ENCODE data around the gene EFCAB3.
"Not testable (repeated sequence)": the region's sequence is repeated elsewhere in the genome, so short reads cannot be mapped to it uniquely, and the experiment has no call there.

The EFCAB3 gene

DNA sequence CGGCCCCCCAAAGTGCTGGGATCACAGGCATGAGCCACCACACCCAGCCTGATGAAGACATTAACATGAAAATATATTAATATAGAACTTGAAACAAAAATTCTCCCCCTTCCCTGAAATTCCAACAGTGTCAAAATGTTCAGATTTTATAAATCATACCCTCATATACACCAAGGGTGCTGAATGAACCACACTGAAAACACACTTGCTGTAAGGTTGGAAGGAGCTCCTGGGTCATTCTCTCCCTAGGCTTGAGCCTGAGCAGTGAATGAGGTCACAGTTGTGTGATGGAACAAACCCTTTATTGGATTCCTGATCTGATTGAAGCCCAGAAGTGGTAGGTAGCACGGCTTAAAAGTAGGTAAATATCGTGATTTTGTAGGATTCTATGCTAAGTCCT, at the start of gene EFCAB3:
TSS of gene EFCAB3 (plus strand) at position 301 of the 400 bp plus-strand sequence. CDS start 2,427 bp downstream, outside the sequence.
- DNase-seq = no peak
- no peak for ATAC-seq

DNA sequence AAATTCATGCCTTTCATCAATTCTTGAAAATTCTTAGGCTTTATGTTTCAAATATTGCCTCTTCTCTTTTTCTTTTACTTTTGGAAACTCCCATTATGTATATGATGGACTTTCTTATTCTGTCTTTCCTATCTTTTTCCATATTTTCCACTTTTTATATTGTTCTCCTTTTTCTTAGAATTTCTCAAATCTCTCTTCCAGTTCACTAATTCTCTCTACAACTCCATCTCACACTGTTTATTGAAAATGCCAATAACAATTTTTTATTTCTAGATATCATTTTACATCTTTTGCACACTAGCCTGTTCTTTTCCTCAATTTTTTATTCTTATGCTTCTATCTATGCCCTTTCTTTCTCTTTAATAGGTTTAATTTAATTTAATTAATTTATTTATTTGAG, 43.8 kb upstream of the EFCAB3 start:
- ATAC-seq = no peak
- DNase-seq = no peak

DNA sequence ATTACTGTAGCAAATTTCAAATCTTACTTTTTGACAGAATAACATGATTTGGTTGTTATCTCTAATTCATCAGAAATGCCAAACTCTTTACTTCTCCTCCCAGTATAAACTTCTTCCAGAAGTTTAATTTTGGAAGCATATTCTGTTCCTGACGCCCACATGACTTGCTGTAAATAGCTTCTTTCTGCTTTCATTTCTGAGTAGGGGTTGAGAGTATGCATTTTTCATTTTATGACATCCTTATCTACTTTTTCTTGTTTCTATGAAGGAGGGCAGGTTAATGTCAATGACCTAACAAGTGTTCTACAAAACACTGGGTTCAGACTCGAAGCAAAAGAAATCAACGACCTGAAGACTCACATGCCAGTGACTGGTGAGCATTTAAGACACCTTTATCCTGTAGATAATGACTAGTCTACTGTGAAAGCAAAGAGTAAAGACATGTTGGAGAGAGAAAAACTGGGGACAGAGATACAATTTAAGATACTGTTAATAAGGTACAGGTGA, 36.5 kb upstream of the EFCAB3 start:
- DNase-seq (no peak), ATAC-seq (no peak)

DNA sequence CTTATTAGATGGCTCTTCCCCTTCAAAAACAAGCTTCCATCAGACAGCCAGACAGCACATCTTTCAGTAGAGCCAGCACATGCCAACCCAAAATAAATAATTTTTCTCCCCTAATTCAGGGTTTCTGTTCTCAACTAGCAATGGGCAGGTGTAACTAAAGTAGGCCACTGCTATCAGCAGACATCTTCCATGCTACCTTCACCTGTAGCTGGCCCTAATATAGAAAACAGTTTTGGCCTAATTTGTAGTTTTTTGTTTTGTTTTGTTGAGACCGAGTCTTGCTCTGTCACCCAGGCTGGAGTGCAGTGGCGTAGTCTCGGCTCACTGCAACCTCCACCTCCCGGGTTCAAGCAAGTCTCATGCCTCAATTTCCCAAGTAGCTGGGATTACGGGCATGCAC, 29.2 kb upstream of the EFCAB3 start:
- ATAC-seq (no peak), DNase-seq (no peak)

DNA sequence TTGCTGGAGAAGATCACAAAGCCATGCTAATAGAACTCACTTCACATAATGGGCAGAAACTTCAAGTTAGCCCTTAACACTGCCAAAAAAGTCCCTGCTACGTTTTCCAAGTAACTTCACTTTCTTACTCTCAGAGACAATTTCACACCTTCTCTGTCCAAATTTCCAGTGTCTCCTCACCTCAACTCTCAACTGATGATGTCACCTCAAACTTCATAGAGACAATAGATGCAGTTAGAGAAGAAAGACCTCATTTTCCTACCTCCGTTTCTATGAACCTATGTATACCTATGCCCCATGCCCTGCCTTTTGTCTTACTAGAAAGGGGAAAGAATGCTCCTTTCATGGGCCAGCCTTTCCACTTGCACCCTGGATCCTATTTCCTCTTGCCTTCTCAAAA, 14.2 kb upstream of the EFCAB3 start:
- ATAC-seq (no peak), DNase-seq (no peak)

DNA sequence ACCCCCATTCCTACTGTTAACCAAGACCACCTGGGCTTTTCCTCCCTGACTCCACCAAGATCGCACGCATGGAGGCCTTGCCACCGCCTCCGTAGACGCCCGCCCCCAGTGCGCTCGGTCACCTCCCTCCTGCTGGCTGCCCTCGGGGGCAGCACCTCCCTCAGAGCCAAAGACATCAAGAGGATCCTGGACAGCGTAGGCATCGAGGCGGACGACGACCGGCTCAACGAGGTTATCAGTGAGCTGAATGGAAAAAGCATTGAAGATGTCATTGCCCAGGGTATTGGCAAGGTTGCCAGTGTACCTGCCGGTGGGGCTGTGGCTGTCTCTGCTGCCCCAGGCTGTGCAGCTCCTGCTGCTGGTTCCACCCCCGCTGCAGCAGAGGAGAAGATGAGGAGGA, 1.2 kb downstream of the EFCAB3 start:
- no peak for ATAC-seq
- DNase-seq = no peak

DNA sequence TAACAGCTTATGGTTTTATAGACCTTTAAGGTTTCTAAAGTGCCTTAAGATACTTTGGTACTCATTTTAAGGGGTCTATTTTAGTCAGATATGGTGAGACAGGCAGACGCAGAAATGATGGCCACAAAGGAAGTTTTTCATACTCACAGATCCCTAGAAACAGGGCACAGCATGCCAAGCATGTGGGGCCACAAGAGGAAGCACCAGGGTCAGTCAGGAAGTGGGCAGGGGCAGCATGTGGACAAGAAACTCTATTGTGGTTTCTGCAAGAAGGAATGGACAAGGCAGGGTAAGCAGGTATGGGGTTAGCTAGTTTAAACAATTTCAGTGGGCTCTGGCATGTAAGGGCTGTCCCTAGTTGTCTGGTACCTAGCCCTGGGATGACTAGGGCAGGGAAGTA, 8.5 kb downstream of the EFCAB3 start:
- no peak for DNase-seq
- ATAC-seq = no peak

DNA sequence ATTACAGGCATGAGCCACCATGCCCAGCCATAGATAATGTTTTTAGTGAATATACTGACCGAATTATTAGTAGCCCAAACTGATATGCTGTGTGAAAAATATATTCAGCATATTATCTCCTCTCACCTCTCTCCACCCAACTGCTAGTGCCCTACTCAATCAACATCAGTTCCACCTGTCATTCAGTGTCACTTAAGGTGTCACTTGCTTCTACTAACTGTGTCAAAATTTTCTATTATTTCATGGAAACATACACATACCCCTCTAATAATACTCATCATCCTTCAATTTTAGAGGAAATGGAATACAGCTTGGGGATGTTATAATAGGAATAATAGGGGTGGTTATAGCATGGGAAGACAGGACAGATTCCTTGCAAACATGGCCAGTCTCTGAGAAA, 12.6 kb downstream of the EFCAB3 start:
- ATAC-seq (no peak), DNase-seq (no peak)

DNA sequence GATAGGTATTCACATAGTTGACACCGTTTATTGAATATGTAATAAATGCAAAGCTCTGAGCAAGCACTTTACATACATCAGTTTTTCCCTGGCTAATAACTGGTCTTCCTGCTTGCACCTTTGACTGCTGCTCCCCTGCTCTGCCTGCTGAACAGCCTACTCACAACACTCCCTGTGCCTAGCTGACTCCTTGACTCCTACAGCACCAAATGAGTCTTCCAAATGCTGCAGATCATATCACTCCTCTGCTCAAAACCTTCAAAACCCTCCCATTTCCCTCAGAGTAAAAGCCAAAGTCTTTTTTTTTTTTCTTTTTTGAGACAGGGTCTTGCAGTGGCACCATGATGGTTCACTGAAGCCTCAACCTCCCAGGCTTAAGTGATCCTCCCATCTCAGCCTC, 18.5 kb downstream of the EFCAB3 start:
- ATAC-seq (no peak), DNase-seq (no peak)

DNA sequence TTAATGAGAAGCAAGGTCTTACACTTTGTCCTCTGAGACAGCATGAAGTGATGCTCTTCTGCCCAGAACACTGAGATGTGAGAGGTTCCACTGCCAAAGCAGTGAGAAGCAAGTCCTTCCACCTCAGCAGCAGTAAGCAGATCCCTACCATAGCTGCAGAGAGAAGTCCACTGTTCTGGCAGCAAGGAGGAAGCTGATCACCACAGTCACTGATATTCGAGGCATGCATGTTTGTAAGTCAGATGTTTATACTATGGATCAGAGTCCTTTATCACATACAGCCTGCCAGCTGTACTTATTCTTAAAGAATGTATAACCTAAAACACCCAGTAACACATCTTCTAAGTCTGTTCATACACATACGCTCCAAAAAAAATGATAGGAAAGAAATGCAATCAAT, 25.1 kb downstream of the EFCAB3 start:
- ATAC-seq (no peak), DNase-seq (no peak)

DNA sequence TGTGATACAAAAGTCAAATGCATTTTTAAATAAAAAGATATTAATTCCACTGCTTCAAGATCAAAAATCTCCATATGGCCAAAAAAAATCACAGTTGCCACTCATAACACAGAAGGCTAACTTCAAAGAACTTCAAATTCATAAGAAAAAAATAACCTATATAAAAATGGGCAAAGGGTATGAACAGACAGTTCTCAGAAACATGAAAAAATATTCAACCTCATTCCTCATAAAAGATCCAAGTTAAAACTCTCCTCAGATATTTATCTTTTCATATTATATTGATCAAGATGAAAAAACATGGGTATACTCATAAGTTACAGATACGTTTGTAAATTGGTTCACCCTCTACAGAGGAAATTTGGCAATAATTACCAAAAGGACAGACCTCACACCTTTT, 32.7 kb downstream of the EFCAB3 start:
- ATAC-seq, DNase-seq: not testable (repeated sequence)

DNA sequence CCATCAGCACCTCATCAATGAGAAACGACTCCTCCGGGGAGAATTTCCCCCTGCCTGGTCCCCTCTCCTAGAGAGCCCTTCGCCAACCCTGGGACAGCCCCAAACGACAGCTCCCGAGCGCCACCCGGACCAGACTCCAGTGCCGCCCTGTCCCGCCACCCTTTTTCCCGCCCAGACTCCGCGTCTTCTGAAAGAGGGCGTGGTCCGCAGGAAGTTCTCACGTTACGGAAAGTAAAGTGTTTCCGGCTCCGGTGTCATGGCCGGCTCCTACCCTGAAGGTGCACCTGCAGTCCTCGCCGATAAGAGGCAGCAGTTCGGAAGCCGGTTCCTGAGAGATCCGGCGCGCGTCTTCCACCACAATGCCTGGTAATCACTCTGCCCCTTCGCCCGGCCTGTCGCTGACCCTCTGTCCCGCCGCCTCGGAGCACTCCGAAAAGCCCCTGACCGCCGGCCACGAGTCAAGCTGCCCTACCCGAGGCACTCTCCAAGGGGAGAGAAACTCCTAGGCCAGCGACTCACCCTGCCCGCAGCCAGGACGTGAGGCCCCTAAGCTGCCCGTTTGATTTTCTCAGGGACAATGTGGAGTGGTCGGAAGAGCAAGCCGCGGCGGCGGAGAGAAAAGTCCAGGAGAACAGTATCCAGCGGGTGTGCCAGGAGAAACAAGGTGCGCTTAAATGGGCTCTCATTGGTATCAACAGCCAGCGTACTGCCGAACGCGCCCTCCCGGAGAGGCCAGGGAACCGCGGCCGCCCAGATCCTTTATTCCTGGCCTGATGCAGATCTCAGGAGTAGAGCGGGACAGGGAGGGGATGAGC, 43.5 kb downstream of the EFCAB3 start, which contains the start of gene METTL2A:
TSS of gene METTL2A (plus strand) at position 251 of the 815 bp plus-strand sequence. CDS start at position 257, 6 bp downstream.
- peak; percentile 88 for DNase-seq
- peak; percentile 97 for ATAC-seq

DNA sequence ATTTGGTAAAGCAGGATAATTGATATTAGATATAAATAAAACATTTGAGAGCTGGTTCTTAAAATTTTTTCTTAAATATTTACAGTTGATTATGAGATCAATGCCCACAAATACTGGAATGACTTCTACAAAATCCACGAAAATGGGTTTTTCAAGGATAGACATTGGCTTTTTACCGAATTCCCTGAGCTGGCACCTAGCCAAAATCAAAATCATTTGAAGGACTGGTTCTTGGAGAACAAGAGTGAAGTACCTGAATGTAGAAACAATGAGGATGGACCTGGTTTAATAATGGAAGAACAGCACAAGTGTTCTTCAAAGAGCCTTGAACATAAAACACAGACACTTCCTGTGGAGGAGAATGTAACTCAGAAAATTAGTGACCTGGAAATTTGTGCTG, 45.9 kb downstream of the EFCAB3 start:
- DNase-seq, ATAC-seq: not testable (repeated sequence)

DNA sequence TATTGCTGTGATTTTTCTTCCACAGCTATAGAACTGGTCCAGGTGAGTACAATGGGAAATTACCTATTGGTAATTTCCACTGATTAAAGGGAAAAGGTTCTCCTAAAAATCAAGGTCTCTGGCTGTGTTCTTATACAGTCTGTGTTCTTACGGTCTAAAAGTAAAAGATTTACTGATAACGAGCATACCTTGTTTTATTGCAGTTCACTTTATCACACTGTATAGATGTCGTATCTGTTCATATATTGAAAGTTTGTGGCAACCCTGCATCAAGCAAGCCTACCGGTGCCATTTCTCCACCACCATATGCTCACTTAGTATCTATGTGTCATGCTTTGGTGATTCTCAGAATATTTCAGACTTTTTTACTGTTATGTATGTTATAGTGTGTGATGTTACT, 54.9 kb downstream of the EFCAB3 start:
- DNase-seq, ATAC-seq: not testable (repeated sequence)

DNA sequence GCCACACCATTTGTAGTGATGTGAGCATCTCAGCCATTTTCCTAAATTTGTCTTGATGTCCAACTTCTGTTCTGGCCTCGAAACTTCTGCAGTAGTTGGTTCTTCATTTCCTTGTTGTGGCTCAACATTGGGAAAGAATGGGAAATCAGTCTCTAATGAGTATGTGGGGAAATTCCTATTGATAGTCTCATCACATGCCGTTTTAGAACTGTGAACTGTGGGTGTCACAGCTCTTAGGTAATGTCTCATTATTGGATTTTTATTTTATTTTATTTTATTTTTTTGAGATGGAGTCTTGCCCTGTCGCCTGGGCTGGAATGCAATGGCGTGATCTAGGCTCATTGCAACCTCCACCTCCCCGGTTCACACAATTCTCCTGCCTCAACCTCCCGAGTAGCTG, 60.8 kb downstream of the EFCAB3 start:
- not testable (repeated sequence) for DNase-seq, ATAC-seq

DNA sequence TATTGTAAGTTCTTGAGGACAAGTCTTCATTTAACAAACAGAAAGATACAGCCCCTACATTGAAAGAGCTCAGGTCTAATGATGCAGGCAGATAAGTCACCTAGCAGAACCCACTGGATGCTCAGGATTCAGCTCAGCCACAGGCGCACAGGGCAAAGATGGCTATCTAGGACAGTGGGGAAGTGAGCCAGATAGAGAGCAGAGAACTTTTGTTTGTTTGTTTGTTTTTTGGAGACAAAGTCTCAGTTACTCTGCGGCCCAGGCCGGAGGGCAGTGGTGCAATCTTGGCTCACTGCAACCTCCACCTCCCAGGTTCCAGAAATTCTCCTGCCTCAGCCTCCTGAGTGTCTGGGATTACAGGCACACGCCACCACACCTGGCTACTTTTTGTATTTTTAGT, 63.7 kb downstream of the EFCAB3 start:
- DNase-seq (no peak), ATAC-seq (no peak)

DNA sequence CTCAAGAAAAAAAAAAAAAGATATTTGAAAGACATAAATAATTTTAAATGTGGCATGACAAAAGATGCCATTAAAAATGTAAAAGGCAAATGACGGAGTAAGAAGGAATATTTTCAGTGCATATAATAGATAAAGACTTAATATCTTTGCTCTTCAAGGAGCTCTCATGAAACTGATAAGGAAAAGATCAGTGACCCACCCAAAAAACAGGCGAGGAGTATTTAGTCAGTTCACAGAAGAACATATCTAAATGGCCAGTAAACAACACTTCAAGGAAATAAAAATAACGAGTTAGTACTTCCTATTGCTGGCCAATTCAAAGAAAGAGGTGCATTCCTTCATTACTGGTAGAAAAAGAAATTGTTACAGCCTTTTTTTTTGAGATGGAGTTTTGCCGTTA, 65.4 kb downstream of the EFCAB3 start:
- not testable (repeated sequence) for ATAC-seq, DNase-seq

DNA sequence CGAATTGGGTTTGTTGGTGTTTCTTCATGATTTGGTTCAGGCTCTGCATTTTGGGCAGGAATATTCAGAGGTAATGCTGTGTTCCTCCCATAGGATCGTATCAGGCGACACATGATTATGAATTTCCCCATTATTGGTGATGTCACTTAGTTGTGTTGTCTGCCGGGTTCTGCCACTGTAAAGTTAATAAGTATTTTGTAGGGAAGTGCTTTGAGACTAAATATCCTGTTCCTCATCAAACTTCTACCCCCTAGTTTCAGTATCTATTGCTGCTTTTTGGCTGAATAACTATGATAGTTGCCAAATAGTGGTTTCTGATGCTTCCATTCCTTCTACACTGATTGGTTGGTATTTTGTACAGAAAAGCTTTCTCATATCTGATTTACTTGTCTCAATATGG, 71.8 kb downstream of the EFCAB3 start:
- DNase-seq, ATAC-seq: not testable (repeated sequence)

DNA sequence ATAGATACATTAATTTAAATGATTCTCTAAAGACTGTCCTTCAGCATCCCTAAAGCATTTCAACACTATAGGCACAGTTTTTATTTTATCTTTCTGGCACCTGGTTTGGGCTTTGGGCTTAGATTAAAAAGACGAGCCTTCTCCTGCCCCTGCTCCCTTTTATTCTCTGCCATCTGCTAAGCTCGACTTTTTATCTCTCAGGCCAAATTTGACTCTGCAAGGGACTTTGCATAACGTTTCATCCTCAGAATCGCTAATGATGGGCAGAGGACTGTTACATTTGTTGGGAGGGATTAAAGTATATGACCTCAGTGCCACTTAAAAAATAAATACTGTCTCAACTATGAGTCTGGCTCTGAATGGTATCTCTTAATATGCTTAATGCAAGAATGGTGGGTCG, 72.7 kb downstream of the EFCAB3 start:
- not testable (repeated sequence) for DNase-seq, ATAC-seq

DNA sequence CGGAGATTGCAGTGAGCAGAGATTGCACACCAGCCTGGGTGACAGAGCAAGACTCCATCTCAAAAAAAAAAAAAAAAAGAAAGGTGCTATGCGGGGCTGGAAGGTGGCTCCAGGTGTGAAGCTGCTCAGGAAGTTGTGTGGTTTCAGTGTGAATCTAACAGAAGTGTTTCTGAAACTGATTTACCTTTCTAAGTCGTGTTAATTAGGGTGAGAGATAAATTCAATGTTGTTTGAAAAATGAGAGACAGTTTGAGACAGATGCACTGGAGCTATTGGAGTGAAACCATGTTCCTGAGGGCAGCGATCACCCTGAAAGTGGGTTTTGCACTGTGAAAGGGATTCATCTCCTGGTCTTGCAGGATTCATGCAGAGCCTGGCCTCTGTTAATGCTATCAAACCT, 73.3 kb downstream of the EFCAB3 start:
- not testable (repeated sequence) for DNase-seq, ATAC-seq

DNA sequence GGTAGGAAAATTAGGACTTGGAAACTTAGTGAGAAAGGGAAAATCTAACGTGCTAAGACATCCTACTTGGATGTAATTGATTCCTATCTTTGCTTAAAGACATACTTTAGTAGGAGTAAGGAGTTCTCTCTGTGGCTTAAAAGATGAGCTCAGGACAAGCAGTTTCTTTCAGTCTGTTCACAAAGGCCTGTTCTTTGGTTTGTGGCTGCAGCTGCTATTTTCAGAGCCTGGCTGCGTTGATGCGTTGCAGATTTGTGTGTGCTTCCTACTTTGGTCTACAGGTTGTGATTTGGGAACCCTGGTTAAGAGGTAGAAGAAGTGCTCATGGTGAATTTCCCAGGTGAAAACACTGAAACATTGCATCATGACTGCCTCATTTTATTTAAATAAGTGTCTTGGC, 73.8 kb downstream of the EFCAB3 start:
- not testable (repeated sequence) for DNase-seq, ATAC-seq

DNA sequence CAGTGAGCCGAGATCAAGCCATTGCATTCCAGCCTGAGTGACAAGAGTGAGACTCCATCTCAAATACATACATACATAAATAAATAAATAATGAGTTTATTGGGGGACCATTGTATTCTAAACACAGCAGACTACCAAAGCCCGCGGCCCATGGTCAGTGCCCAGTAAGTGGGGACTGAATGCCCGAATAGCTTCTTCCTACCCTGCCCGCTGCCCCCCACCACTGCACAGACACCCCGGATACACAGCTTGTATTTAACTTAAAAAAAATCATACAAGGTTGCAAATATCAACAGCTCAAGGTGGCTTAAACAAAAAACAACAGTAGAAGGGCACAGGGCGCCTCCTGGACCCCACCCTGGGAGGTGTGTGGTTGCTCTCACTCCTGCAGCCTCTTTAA, 75.7 kb downstream of the EFCAB3 start:
- DNase-seq (no peak), ATAC-seq (no peak)

DNA sequence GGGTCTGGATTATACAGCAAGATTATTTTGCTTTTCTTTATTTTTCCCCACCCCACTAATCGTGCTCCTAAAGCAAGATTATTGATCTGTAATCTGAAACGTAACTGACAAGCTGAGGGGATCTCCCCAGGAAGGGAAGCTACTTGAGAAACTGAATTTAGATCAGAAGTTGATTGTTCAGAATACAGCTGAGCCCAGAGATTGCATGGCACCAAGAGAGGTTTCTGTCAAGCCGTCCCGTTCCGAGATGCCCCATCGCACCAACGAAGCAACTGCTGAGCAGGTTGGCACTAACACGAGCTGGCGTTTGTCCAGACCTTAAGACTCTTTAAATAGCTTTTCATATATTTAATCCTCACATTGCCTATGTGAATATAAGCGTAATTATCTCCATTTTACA, 78.1 kb downstream of the EFCAB3 start:
- not testable (repeated sequence) for DNase-seq, ATAC-seq

DNA sequence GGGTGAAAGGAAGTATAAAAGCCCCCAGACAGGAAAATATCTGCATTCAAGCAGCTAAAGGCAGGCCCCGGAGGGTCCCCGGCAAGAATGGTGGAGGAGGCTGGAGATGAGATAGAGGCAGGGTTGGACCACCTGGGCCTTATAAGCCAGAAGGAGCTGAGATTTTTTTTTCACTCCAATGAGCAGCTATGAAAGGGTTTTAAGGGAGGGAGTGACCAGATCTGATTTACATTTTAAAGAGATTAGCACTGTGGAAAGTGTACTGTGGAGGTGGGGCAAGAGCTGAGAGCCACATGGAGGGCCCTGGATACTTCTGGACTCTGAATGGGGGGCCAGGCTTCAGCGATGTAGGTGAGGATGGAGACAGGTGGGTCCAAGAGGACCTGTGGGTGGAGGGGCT, 84.1 kb downstream of the EFCAB3 start:
- not testable (repeated sequence) for ATAC-seq, DNase-seq
